Loucy (cell line): ENCODE results near the gene ATP6V0A4.

ENCODE experiments used
- CTCF ChIP-seq: fragments of 200-600 bp; sonication (generic); conservative IDR thresholded peaks from 2 replicates; pipeline ENCODE4 v1.5.1; 2014; ENCODE audit warnings: mild to moderate bottlenecking, antibody characterized with exemption, low read length
- EZH2phosphoT487 ChIP-seq: fragments of 200-600 bp; IDR thresholded peaks from 2 replicates; pipeline ENCODE4 v1.6.1; 2018; ENCODE audit warnings: antibody characterized with exemption, mild to moderate bottlenecking, moderate library complexity, borderline replicate concordance

DNA sequence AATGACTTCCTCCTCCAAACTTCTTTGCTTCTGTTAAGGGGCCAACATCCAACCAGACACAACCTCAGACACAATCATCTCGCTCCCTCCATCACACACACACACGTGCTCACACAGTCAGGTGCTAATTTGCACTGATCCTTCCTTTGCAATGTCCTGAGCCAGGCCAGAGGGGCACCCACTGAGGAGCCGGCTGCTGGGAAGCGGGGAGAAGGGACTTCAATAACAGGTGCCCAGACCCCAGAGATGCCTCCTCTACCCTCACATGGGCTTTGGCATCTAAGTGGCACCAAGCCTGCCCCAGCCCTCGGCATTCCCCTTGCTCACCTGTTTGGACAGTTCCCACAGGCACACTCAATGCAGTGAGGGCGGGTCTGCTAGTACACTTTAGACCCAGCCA, 62.6 kb downstream of the ATP6V0A4 start:
- TF ChIP-seq CTCF (no peak), EZH2phosphoT487 (no peak)
